Smooth muscle cell of the brain vasculature (primary cell): ENCODE data around the gene TTC9B.
"Not testable (repeated sequence)": the region's sequence is repeated elsewhere in the genome, so short reads cannot be mapped to it uniquely, and the experiment has no call there.

Source experiments
- DNase-seq: peaks from one replicate; pipeline ENCODE4 v3.0.0-alpha.2; 2012; ENCODE audit warnings: low read depth, low spot score

Gene TTC9B

DNA sequence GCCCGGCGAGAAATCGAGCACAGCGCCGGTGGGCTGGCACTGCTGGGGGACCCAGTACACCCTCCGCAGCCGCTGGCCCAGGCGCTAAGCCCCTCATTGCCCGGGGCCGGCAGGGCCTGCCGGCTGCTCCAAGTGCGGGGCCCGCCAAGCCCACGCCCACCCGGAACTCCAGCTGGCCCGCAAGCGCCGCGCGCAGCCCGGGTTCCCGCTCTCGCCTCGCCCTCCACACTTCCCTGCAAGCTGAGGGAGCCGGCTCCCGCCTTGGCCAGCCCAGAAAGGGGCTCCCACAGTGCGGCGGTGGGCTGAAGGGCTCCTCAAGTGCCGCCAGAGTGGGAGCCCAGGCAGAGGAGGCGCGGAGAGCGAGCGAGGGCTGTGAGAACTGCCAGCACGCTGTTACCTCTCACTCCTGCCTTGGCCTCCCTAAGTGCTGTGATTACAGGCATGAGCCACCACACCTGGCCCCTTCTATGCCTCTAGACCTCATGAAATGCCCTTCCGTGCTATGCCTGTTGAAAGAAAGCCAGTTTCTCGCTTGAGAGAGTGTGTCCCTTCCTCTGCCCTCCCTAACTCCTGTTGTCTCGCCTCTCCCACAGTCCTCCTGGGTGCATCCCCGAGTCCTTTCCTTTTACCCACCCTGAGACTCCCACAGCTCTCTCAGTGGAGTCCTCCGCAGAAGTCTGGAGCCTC, 47.7 kb downstream of the TTC9B start:
- DNase-seq: not testable (repeated sequence)

DNA sequence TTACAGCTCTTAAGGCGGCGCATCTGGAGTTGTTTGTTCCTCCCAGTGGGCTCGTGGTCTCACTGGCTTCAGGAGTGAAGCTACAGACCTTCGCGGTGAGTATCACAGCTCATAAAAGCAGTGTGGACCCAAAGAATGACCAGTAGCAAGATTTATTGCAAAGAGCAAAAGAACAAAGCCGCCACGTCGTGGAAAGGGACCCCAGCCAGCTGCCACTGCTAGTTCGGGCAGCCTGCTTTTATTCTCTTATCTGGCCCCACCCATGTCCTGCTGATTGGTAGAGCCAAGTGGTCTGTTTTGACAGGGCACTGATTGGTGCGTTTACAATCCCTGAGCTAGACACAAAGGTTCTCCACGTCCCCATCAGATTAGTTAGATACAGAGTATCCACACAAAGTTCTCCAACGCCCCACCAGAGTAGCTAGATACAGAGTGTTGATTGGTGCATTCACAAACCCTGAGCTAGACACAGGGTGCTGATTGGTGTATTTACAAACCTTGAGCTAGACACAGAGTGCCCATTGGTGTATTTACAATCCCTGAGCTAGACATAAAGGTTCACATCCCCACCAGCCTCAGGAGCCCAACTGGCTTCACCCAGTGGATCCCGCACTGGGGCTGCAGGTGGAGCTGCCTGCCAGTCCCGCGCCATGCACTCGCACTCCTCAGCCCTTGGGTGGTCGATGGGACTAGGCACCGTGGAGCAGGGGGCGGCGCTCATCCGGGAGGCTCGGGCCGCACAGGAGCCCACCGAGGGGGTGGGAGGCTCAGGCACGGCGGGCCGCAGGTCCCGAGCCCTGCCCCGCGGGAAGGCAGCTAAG, 48.5 kb downstream of the TTC9B start:
- DNase-seq: not testable (repeated sequence)
